ENCODE results near the gene PDE5A. TPM values are rescaled to one million over a fixed set of nuclear protein-coding genes. Genes with fewer than 3 reads are reported as not detected.

PDE5A gene
- total RNA-seq, 1 experiment from 2014 or later = 5.0 TPM

GRCh38 chr4:119543187-119543586 is 85.4 kb downstream of the PDE5A start:
- intact Hi-C loops (cut with micrococcal nuclease) = no loop called here
- TF ChIP-seq EZH2phosphoT487 (IDR thresholded peaks at IDR 0.05; ENCODE audit: borderline replicate concordance) (no peak), YY1 (IDR thresholded peaks at IDR 0.05; ENCODE audit: extremely low read depth, insufficient replicate concordance, low read depth, low read length) (no peak), TCF7L2 (IDR thresholded peaks at IDR 0.05; ENCODE audit: borderline replicate concordance, extremely low read depth, insufficient read depth, insufficient read length) (no peak), EGR1 (IDR thresholded peaks at IDR 0.05; ENCODE audit: low read depth) (no peak), CEBPB (IDR thresholded peaks at IDR 0.05; ENCODE audit: low read depth) (no peak), SP1 (IDR thresholded peaks at IDR 0.05; ENCODE audit: low read depth) (no peak), CBX3 (IDR thresholded peaks at IDR 0.05; ENCODE audit: low read depth) (no peak), POLR2A (IDR thresholded peaks at IDR 0.05; ENCODE audit: borderline replicate concordance, extremely low read depth, insufficient read depth, insufficient read length) (no peak), ZBTB33 (IDR thresholded peaks at IDR 0.05; ENCODE audit: extremely low read depth, insufficient replicate concordance, low read length) (no peak), RAD21 (IDR thresholded peaks at IDR 0.05; ENCODE audit: low read depth) (no peak), SRF (IDR thresholded peaks at IDR 0.05; ENCODE audit: low read depth) (no peak), JUND (IDR thresholded peaks at IDR 0.05) (no peak), CTCF (IDR thresholded peaks at IDR 0.05 in 2 of 3, conservative IDR thresholded peaks at IDR 0.05 in 1 of 3; ENCODE audit: borderline replicate concordance in 1 of 3, insufficient read depth in 1 of 3, low read depth in 2 of 3, low read length in 2 of 3) (no peak), ZNF274 (IDR thresholded peaks at IDR 0.05; ENCODE audit: low read depth, low read length) (no peak), ZFX (IDR thresholded peaks at IDR 0.05) (no peak), ATF3 (IDR thresholded peaks at IDR 0.05) (no peak), POLR2AphosphoS5 (IDR thresholded peaks at IDR 0.05; ENCODE audit: low read depth, low read length) (no peak)
- no peak overlapping the region for H3K4me2 ChIP-seq (ENCODE audit: low read length)
- H3K9ac ChIP-seq (ENCODE audit: low read length) = no peak overlapping the region
- no peaks in the 10 kb centered on the region for H3K9me2 ChIP-seq (ENCODE audit: insufficient read depth)
- H4K20me1 ChIP-seq (ENCODE audit: insufficient read depth) = no peaks in the 10 kb centered on the region
- ChIA-PET POLR2A (no interaction called here), RAD21 (ENCODE audit: low non-redundant PET in 1 of 2, low total read pairs in 2 of 2, uncharacterized antibody in 2 of 2, unreplicated experiment in 2 of 2) (no interaction called here), CTCF (interaction anchor here (0.6 kb wide), 1 partner anchor 16 kb away, joined by 3 read pairs; no protein-coding TSS in a partner anchor)
- BruUV-seq (replicated peaks) = no TSS peak
- no peaks in the 10 kb centered on the region for H3K79me2 ChIP-seq (ENCODE audit: insufficient read depth, low read length)
- H3K4me3 ChIP-seq (replicated peaks in 1 of 2; ENCODE audit: low read depth in 1 of 2, low read length in 2 of 2) = no peak overlapping the region
- H2AFZ ChIP-seq (ENCODE audit: low read depth, low read length, poor library complexity, severe bottlenecking) = no peak overlapping the region
- no peaks in the 10 kb centered on the region for H3K9me3 ChIP-seq (ENCODE audit: control insufficient read depth in 1 of 2, insufficient read depth in 1 of 2, low read depth in 1 of 2, low read length in 2 of 2)
- H3K27ac ChIP-seq (ENCODE audit: low read depth, low read length) = no peak overlapping the region
- no peak for ATAC-seq
- H3K27me3 ChIP-seq (ENCODE audit: insufficient read depth, low read length) = no peaks in the 10 kb centered on the region
- no peaks in the 10 kb centered on the region for H3K36me3 ChIP-seq (ENCODE audit: control insufficient read depth in 1 of 2, insufficient read depth in 2 of 2, low read length in 2 of 2)
- no peak for DNase-seq (ENCODE audit: low read depth, low spot score)
- H3K4me1 ChIP-seq (ENCODE audit: control insufficient read depth in 1 of 2, insufficient read depth in 2 of 2, low read length in 2 of 2) = no peaks in the 10 kb centered on the region
